ENCODE data around the gene ALDH1A2. TPM values are rescaled to one million over a fixed set of nuclear protein-coding genes. Genes with fewer than 3 reads are reported as not detected.
A peak's percentile ranks its signal among the peaks of the same experiment; 100 is the strongest.
"Not testable (repeated sequence)": the region's sequence is repeated elsewhere in the genome, so short reads cannot be mapped to it uniquely, and the experiment has no call there.

Gene ALDH1A2
- 10 to 100 TPM in 1 of 4 donors, 1 to 10 TPM in 3; 1.9 to 12.5 (median 7.0) TPM for total RNA-seq
- polyA plus RNA-seq, result 1 to 10 TPM; 1.2 to 4.4 (median 2.1) TPM

DNA sequence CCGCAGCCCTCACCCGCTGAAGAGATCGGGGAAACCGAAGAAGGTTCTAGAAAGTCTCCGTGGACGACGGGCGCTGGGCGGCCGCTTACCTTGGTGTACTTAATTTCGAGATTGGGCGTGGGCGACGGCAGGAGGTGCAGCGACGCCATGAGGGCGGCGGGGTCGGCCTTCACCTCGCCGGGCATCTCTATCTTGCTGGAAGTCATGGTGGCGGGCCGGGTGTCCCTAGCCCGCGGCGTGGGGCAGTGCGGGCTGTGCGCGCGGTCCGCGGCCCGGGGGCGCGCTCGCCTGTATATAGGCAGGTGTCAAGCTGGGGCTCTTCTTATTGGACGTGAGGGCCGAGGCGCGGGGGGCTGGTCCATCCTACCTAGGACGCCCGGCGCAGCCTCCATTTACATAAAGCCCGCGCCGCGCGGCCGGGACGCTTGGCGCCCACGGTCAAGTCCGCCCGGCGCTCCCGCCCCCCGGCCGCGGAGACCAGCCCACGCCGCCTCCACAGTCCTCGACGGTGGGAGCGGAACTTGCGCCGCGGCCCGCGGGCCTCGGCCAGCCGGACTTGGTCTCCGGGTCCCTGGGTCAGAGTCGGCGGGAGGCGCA, at the start of gene ALDH1A2:
Gene ALDH1A2 (minus strand): TSS at position 267 of the 597 bp plus-strand sequence. CDS start 61 bp downstream, at position 206.
- peaks cover 25 to 65% (median 38%) of the 10 kb centered on the region in 3 donors for H3K27me3 ChIP-seq
- peak; percentile 65 for DNase-seq
- no peak for TF ChIP-seq POLR2AphosphoS5 (IDR thresholded peaks at IDR 0.05)
- TF ChIP-seq POLR2A (IDR thresholded peaks at IDR 0.05), result no peak
- TF ChIP-seq, protein P1, sequence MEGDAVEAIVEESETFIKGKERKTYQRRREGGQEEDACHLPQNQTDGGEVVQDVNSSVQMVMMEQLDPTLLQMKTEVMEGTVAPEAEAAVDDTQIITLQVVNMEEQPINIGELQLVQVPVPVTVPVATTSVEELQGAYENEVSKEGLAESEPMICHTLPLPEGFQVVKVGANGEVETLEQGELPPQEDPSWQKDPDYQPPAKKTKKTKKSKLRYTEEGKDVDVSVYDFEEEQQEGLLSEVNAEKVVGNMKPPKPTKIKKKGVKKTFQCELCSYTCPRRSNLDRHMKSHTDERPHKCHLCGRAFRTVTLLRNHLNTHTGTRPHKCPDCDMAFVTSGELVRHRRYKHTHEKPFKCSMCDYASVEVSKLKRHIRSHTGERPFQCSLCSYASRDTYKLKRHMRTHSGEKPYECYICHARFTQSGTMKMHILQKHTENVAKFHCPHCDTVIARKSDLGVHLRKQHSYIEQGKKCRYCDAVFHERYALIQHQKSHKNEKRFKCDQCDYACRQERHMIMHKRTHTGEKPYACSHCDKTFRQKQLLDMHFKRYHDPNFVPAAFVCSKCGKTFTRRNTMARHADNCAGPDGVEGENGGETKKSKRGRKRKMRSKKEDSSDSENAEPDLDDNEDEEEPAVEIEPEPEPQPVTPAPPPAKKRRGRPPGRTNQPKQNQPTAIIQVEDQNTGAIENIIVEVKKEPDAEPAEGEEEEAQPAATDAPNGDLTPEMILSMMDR (IDR thresholded peaks at IDR 0.05), result no peak
- no peak for TF ChIP-seq EP300 (IDR thresholded peaks at IDR 0.05)
- WGBS, 2 donors, result 3 to 4% methylated on average over 75 of the region's 75 CpGs
- H3K36me3 ChIP-seq, result no peaks in the 10 kb centered on the region
- H3K4me1 ChIP-seq, result peaks cover 0 to 16% (median 16%) of the 10 kb centered on the region in 4 donors
- H3K9me3 ChIP-seq, result no peaks in the 10 kb centered on the region
- peak within 1 kb of the TSS in 2 of 4 donors; percentile 25 to 44 for H3K27ac ChIP-seq
- intact Hi-C loops (cut with DNase I), result loop anchor here (2.0 to 10.0 kb wide), 4 partner anchors 97 to 511 kb away; no protein-coding TSS in a partner anchor
- peak within 1 kb of the TSS; percentile 19 to 52 (median 43) for H3K4me3 ChIP-seq

DNA sequence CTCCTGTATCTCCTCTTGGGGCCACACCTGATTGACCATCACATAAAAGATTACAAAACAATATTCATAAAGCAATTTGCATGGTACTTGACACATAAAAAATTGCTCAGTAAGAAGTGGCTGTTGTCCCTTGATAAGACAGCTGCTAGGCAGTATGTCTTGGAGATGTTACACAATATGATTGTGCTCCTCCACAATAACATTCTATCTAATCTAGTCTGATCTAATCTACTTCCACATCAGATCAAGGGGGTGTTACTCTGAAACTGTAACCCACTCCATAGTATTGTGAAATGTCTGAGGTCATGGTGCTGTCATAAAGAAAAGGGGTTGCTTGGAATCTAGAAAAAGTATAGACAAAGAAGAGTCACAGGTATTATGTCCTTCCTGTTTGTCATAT, 49.3 kb upstream of the ALDH1A2 start:
- Histone ChIP-seq H3K4me1 (no peaks in the 10 kb centered on the region), H3K4me3 (no peak overlapping the region), H3K27ac (no peak overlapping the region), H3K9me3 (no peaks in the 10 kb centered on the region), H3K27me3 (no peaks in the 10 kb centered on the region), H3K36me3 (no peaks in the 10 kb centered on the region)
- TF ChIP-seq, protein P1 (IDR thresholded peaks at IDR 0.05), result no peak
- TF ChIP-seq EP300 (IDR thresholded peaks at IDR 0.05) (no peak), POLR2AphosphoS5 (IDR thresholded peaks at IDR 0.05) (no peak)
- DNase-seq, result no peak
- intact Hi-C loops (cut with DNase I), result no loop called here

DNA sequence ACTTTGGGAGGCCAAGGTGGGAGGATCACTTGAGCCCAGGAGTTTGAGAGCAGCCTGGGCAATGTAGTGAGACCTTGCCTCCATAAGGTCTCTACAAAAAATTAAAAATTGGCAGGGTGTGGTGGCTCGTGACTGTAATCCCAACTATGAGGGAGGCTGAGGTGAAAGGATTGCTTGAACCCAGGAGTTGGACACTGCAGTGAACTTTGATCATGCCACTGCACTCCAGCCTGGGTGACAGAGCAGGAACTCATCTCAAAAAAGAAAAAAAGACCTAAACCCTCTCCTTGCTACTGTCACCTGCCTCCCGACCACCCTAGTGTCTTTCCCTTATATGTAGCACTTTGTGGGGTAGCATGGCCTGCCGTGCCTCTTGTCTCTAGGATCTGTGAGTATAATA, 48.9 kb upstream of the ALDH1A2 start:
- intact Hi-C loops (cut with DNase I), result no loop called here
- WGBS, 2 donors, result 61 to 81% methylated on average over 3 of the region's 3 CpGs
- Histone ChIP-seq H3K36me3 (no peaks in the 10 kb centered on the region), H3K4me3 (no peak overlapping the region), H3K9me3 (no peaks in the 10 kb centered on the region), H3K4me1 (no peaks in the 10 kb centered on the region), H3K27me3 (no peaks in the 10 kb centered on the region), H3K27ac (no peak overlapping the region)
- DNase-seq, result no peak
- TF ChIP-seq POLR2AphosphoS5 (IDR thresholded peaks at IDR 0.05) (no peak), EP300 (IDR thresholded peaks at IDR 0.05) (no peak), POLR2A (IDR thresholded peaks at IDR 0.05) (no peak)
- TF ChIP-seq, protein P1 (IDR thresholded peaks at IDR 0.05), result no peak

DNA sequence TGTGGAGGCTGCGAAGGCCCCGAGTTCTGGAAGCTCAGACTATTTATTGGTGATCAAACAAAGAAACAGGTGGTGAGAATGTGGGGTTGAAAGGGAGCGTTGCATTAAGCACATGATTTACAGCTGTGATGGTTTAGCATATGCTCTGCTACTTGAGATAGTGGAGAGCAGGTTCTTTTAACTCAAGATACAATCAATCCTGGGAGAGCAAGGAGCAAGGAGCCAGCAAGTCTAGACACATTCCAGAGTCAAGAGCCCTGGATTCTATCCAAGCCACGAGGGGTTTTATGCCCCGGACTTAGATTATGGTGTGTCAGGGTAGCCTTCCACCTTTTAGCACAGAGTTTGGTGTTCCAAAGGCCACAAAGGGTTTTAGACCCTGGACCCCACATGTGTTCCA, 47.8 kb upstream of the ALDH1A2 start:
- H3K36me3 ChIP-seq; H3K4me1 ChIP-seq; H3K9me3 ChIP-seq; H3K4me3 ChIP-seq; H3K27me3 ChIP-seq; H3K27ac ChIP-seq; DNase-seq; intact Hi-C loops (cut with DNase I): not testable (repeated sequence)
- WGBS, 2 donors, result 50% methylated on average over 5 of the region's 5 CpGs

DNA sequence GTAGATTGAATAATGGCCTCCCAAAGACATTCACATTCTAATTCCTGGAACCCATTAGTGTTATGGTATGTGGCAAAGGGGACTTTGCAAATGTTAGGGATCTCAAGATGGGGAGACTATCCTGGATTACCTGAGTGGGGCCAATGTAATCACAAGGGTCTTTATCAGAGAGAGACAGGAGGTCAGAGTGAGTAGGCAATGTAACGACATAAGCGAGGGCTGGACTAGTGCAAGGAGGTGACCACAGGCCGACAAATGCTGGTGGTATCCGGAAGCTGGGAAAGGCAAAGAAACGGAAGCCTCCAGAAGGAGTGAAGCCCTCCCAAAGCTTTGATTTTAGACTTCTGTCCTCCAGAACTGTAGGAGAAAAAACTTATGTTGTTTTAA, 46.2 kb upstream of the ALDH1A2 start:
- H3K36me3 ChIP-seq, result no peaks in the 10 kb centered on the region
- H3K27ac ChIP-seq, result no peak overlapping the region
- no peak for DNase-seq
- intact Hi-C loops (cut with DNase I), result no loop called here
- no peak overlapping the region for H3K4me3 ChIP-seq
- no peaks in the 10 kb centered on the region for H3K27me3 ChIP-seq
- H3K4me1 ChIP-seq, result no peaks in the 10 kb centered on the region
- TF ChIP-seq EP300 (IDR thresholded peaks at IDR 0.05), result no peak
- no peak for TF ChIP-seq POLR2AphosphoS5 (IDR thresholded peaks at IDR 0.05)
- no peak for TF ChIP-seq POLR2A (IDR thresholded peaks at IDR 0.05)
- TF ChIP-seq, protein P1 (IDR thresholded peaks at IDR 0.05), result no peak
- WGBS, 2 donors, result 94 to 96% methylated on average over 5 of the region's 5 CpGs
- H3K9me3 ChIP-seq, result no peaks in the 10 kb centered on the region

Data from sigmoid colon (tissue), 7 donors.